ENCODE results near the gene FAM3A. TPM values are rescaled to one million over a fixed set of nuclear protein-coding genes. Genes with fewer than 3 reads are reported as not detected.

Gene FAM3A
- total and polyA plus RNA-seq, 2 of the 8 experiments (the other 6 are each of a cell fraction or from before 2014, with no cell fraction given) = 16.2 to 18.6 TPM

- TF ChIP-seq CHD2 (IDR thresholded peaks at IDR 0.05; ENCODE audit: low read length) (no peak), TAF7 (optimal IDR thresholded peaks at IDR 0.05; ENCODE audit: borderline replicate concordance, low read depth, low read length) (no peak), GABPA (IDR thresholded peaks at IDR 0.05; ENCODE audit: borderline replicate concordance, insufficient read depth, low read length) (no peak), BRCA1 (IDR thresholded peaks at IDR 0.05; ENCODE audit: low read depth, low read length) (no peak), CHD1 (IDR thresholded peaks at IDR 0.05; ENCODE audit: low read depth, low read length) (no peak)
- TF ChIP-seq, protein P1, sequence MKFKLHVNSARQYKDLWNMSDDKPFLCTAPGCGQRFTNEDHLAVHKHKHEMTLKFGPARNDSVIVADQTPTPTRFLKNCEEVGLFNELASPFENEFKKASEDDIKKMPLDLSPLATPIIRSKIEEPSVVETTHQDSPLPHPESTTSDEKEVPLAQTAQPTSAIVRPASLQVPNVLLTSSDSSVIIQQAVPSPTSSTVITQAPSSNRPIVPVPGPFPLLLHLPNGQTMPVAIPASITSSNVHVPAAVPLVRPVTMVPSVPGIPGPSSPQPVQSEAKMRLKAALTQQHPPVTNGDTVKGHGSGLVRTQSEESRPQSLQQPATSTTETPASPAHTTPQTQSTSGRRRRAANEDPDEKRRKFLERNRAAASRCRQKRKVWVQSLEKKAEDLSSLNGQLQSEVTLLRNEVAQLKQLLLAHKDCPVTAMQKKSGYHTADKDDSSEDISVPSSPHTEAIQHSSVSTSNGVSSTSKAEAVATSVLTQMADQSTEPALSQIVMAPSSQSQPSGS (IDR thresholded peaks at IDR 0.05; ENCODE audit: low read length) = no peak
Measured at GRCh38 chrX:154535892-154536291, 19.9 kb upstream of the FAM3A start (continued).

Measured in H1 (cell line).